Sciatic nerve (tissue), 2 donors: ENCODE measurements around the gene OPCML. TPM values are rescaled to one million over a fixed set of nuclear protein-coding genes. Genes with fewer than 3 reads are reported as not detected.

Experiments used
- ATAC-seq: fragments of 200-7000 bp; cut with Tn5 transposase; one replicate; pipeline ENCODE4 v1.9.1; 2020; ENCODE audit warnings: mild to moderate bottlenecking, moderate library complexity
- DNase-seq: peaks from one replicate; pipeline ENCODE4 v3.0.0-alpha.2; 2020; ENCODE audit warnings: low spot score
- intact Hi-C: fragments of 100-400 bp; cut with DNase I; formaldehyde crosslinking; loops from one replicate; pipeline ENCODE4 v1.14.2; 2022
- total RNA-seq: library from RNA; stranded (reverse); fragmentation: NEBNext Ultra II Directional; extraction: Animal tissue kit (Norgen Biotek cat#: 25700); gene quantifications from one replicate; pipeline ENCODE4 v1.2.1, GENCODE V29; 2021
- donor health status: DM: no; HTN: no; CAD: no.
- donor health status: DM: no; HTN: no; CAD: no.

The OPCML gene
- total RNA-seq, 1 donor from 2014 or later, result 4.5 TPM

DNA sequence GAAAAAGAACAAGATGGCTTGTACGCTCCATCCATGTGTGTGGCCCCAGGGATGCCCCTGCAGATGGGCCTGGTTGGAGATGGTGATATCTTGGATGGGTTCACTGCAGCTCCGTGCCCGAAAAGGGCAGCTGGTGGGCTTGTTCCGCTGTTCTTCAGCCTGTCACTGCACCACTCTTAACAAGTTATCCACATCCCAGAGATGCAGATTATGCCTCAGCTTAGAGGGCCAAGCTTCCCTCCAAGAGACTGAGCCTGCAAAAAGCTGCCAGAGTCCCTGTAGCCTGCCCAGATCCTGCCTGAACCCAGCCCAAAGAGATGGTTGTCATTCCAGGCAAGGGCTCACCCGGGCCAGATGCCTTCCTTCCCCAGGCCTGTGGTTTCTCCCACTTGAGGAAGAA is 308.0 kb downstream of the OPCML start:
- DNase-seq (no peak), ATAC-seq (no peak)
- intact Hi-C loops, result no loop called here

DNA sequence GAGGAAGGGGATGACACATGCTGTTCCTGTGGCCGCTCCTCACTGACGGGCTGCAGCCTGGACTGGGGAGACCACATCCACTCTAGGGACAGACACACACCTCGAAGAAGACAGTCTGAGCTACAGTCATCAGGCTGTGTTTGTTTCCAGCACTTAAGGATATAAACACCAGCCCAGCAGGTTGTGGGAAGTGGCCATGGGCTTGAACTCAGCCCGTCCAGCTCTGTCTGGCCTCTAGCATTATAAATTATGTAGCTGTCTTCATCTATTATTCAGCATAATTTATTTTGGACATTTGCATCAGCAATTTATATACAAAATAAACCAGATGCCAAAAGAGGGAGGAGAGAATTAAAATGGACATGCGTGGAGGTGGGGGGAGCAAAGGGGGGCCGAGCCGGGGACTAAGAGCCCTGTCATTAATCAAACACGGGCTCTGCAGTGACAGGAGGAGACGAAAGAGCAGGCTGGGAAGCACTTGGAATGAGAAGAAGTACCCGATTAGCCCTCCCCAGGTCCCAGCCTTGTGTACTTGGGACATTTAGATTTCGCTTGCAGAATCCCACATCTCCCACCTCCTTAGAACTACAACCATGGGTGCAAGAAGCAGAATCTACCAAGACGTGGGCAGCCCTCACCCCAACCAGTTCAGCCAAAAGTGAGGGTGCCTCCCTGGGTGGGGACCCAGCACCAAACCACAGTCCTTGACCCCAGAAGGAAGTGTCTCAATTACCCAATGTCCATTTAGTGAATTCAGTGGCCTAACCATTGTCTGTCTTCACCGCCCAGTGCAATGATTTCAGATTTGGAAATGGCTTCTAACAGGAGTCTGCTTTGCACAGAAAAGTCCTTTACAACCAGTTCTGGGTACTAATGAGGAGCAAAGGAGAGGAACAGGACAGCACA is 309.6 kb downstream of the OPCML start:
- no peak for ATAC-seq
- intact Hi-C loops, result no loop called here
- no peak for DNase-seq

DNA sequence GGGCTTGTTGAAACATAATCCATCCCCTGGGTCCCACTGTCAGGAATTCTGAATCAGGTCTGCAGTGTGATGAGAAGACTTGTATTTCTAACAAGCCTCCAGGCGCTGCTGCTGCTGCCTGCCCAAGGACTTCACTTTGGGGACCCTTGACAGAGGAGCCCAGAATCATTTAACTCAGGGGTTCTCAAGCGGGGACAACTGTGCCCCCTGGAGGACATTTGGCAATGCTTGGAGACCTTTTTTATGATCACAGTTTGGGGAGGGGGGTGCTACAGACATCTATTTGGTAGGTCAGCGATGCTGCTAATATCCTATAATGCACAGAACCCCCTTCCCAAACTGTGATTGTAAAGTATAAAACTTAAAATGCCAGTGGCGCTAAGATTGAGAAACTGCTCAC is 312.8 kb downstream of the OPCML start:
- DNase-seq (no peak), ATAC-seq (no peak)
- intact Hi-C loops, result no loop called here

DNA sequence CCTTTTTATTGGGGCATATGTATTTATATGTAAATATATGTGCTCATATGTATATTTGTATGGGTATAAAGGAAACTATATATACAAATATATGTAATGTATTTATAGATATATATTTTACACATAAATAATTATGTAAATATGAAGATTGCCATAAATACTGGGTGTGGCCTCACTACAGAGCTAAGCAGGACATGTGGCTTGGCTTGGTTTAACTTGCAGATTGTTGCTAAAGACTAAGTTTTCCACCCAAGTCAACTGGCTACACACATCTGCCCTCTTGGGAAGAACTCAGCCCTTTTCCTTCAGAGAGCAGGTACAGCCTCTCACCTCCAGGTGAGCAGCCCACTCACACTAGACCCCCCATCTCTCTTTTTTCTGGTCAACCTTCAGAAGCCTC is 315.5 kb downstream of the OPCML start:
- ATAC-seq (no peak), DNase-seq (no peak)
- intact Hi-C loops, result no loop called here

DNA sequence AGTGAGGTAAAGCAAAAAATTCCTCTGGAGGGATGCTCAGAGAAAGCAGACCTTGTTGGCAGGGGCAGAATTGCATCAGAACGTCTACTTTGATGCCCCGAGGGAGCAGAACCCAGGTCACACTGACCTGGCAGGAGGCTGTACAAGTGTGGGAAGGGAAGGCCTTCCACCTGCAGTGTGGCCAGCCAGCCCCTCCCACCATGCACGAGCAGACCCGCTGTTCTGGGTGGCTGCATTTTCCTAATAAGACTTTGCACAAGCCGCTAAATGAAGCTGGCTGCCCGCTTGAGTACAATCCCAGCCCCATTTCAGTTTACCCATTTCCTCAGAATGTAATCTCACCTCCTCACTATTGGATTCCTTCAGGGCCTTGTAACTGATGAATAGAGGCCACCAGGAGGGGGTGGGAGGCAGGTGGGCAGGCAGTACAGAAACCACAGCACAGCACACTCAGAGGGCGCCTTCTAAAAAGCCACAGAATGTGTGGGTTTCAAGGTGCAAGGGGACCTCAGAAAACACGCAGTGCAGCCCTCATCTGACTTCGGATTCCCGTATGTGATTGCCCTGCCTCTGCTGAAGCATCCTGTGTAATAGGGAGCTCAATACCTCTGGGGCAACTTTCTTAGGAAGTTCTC is 316.6 kb downstream of the OPCML start:
- no peak for DNase-seq
- ATAC-seq, result no peak
- intact Hi-C loops, result no loop called here

DNA sequence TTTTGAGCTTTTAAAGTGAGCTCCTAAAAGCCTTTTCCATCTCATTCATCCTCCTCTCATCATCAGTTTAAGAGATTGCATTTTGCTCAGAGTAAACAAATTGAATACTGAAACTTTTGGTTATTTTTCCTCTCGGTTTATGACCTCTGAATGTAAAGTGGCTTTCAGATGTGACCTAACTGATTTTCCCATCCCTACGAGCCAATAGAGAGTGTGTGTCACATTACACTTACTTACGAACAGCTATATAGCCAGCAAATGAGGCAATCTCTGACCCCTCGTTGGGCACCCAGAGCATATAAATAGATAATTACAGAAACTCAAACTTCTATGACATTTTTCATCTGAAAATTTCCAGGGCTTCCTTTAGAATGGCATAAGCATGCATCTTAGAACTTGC is 317.7 kb downstream of the OPCML start:
- ATAC-seq (no peak), DNase-seq (no peak)
- intact Hi-C loops, result no loop called here

DNA sequence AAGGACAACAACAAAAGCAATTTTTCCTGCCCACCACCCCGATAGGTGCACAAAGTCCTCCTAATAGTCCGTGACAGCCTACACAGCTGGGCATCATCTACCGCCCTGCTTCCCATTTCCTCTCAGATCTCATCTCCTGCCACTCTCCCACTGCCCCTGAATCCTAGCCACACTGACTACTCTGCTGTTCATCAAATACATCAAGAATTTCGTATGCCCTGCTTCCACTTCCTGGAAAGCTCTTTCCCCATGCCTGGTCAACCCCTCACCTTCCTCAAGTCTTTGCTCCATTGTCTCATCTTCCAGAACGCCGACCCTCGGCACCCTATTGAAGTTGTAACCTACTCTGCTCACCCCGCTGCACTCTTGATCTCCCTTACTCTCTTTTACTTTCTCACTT is 320.1 kb downstream of the OPCML start:
- DNase-seq (no peak), ATAC-seq (no peak)
- intact Hi-C loops, result no loop called here

DNA sequence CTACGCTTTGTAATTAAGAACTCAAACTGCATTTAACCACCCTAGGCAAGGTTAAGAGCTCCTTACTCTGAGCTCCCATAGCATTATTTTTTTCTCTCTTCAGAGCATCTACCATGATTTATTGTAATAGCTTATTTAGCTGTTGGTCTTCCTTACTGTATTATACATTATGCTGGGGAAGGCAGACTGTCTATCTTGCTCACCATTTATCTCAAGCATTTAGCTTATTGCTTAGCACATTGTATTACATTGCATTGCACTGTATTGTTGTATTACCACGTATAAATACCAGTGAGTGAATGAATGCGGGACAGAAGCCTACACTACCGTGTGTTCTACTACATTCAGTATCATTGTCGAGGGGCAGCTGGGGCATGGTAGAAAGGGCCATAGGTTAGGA is 324.3 kb downstream of the OPCML start:
- no peak for DNase-seq
- intact Hi-C loops, result no loop called here
- ATAC-seq, result no peak

DNA sequence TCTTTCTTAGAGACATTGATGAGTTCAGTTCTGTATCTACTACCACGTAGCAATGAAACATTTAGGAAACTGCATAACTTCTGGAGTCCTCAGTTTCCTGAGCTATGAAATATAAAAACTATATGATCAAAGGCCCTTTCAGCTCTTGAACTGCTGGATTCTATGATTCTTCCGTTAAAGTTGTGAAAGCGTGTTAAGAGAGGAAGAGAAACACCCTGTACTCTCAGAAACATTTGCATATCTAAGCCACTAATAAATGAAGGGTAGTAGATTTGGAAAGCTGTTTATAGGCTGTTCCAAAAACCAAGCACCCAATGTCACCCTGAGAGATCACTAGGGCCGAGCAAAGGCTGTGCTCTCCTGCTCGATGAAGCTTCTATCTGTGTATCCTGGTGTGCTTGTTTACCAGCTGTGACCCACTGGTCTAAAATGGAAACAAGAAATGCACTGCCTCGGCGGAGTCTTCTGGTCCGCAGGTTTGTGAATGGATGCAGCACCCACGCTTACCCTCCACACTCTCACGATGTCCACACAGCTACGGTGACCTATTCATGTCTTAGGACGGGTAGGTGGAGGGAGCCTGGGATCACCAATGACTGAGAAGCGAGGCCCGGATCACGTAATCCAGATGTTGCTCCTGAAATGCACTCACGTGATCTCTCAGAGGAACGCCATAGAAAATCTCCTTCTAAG is 325.8 kb downstream of the OPCML start:
- intact Hi-C loops, result no loop called here
- ATAC-seq (no peak), DNase-seq (no peak)

DNA sequence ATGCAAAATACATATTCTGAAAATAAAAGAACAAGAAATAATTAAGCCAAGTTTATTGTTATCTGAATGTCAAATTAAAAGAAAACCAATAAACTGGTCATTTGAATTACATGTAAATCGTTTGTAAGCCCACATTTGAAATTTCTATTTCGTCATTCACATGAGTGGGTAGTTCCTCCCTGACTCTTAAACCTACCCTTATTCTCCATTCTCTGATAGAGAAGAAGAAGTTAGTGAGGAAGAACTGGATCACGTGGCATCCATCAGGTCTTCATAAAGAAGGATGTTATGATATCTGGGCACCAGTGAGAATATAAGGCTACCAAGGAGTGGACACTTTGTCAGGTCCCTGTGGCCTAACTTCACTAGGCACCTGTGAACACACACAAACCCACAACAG is 328.1 kb downstream of the OPCML start:
- DNase-seq (no peak), ATAC-seq (no peak)
- intact Hi-C loops, result no loop called here

DNA sequence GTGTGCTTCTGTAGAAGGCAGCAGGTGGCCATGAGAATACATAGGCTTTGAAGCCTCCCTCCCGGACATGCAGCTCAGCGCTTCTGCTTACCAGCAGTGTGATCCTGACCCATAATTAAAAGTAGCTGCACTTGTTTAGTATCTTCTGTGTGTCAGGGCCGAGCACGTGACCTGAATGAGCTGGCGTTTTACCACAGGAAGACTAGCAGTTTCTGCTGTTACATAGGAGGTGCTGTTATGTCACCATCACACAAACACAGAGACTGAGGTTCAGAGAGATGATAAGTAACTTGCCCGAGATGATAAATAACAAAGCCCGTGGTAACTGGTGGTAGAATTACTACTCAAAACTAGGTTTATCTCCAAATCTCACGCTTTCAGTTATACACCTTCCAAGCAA is 329.5 kb downstream of the OPCML start:
- intact Hi-C loops, result no loop called here
- ATAC-seq, result no peak
- no peak for DNase-seq

DNA sequence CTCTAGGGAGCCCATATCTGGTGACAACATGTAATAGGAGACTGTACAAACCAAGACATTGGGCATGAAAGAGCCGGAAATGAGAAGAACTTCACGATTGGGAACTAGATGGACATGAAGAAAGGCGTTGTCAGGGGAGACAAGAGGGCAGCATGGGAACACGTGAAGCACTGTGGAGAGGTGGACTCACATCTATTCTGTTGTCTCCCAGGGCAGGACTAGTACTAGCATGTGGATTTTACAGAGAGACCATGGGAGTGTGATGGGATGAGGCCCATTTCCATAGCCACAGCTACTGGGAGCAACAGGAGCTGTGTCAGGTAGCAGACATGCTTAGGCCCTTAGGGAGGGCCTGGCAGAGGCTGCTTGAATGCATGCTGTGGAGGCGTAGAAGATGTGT is 333.9 kb downstream of the OPCML start:
- intact Hi-C loops, result no loop called here
- ATAC-seq (no peak), DNase-seq (no peak)

DNA sequence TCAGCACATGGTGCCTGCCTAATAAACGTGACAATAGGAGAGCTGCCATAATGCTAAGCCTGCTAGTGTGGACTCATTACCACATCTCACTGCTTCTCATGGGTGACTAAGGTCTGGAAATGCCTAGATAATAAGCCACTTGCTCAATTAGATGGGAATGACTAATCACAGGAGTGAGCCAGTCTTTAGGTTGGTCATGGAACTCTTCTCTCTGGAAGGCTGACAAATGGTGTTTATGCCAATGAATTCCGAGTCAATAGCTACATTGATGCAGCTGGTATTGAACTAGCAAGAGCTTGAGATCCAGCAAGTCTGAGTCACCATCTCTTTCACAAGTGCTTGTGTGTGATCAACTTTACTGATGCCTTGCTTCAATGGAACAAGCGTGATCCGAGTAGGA is 334.9 kb downstream of the OPCML start:
- ATAC-seq, result no peak
- DNase-seq, result no peak
- intact Hi-C loops, result no loop called here

DNA sequence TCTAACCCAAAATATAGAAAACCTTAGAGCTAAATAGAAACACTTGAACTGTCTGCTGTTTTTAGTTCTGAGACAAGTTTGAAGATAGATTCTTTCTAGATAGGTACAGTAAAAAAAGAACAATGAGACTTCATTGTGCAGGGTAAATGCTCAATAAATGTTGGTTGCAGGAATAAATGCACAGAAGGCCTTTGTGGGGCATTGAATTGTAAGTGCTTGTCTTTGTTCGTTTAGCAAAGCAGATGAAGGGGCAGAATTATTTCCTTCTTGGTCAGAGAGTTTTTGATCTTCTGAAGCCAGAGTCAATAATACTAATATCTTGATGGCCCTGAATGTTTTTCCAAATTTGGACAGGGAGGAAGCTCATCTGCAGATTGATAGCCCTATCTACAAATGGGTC is 340.4 kb downstream of the OPCML start:
- DNase-seq (no peak), ATAC-seq (no peak)
- intact Hi-C loops, result no loop called here

DNA sequence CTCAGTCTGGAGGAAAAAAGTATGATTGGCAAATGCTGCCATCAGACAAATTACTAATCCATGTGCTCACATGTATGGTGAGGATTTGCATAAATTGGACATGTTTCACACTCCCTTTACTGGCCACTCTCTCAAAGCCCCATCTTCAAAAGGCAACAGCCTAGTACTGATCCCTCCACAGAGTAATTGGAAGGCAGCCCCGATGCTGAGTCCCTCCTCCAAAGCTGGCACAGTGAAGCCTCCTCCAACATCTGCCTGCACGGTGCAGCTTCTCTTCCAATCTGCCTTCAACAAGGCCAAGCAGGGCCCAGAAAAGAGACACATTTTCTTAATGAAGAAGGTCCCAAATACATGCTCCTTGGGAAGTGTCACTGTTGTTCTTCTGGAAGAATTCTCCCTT is 350.6 kb downstream of the OPCML start:
- DNase-seq (no peak), ATAC-seq (no peak)
- intact Hi-C loops, result no loop called here

DNA sequence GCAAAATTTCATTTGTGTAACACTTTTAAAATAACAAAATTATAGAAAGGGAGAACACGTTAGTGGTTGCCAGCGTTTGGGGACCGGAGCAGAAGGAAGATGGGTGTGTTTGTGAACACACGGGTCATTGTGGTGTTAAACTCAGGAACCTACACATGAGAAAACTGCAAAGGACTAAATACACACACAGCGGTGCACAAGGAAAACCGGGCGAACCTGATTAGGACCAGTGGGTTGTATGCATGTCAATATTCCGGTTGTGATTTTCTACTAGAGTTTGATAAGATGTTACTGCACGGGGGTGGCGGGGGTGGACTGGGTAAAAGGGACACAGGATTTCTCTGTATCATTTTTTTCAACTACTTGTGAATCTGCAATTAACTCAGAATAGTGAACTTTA is 351.2 kb downstream of the OPCML start:
- DNase-seq (no peak), ATAC-seq (no peak)
- intact Hi-C loops, result no loop called here

DNA sequence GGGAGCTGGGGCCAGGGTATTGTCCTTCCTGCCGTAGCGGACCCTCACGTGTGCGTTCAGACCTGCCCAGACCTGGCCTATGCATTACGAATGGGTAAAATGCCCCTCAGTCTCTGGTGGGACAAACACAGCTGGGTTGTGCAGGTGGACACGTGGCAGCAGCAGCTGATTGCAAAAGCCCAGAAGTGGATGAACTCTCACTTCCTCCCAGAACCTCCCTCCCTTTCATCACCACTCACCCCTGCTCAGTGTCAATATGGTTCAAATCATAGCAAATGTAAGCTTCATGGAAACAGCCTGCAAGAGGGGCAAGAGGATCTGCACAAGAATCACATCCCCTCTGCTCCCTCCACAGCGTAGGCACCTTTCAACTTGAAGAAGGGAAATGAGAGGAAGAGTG is 352.1 kb downstream of the OPCML start:
- ATAC-seq, result no peak
- DNase-seq, result no peak
- intact Hi-C loops, result no loop called here

DNA sequence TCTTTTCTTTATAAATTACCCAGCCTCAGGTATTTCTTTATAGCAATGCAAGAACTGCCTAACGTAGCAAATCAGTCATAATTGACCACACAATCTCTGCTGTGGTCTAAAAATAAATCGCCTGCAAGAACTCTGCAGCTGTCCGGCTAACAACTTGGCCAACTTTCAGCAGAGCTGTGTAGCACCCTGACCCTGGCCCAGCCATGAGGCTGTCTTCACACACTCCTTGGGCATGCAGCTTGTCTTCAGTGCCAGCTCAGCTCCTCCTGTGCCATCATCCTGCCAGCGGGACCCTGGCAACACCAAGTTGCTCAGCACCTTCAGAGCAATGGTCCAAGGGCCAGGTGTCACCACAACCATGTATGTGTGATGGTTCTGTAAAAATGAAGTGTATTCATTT is 355.6 kb downstream of the OPCML start:
- DNase-seq (no peak), ATAC-seq (no peak)
- intact Hi-C loops, result no loop called here

DNA sequence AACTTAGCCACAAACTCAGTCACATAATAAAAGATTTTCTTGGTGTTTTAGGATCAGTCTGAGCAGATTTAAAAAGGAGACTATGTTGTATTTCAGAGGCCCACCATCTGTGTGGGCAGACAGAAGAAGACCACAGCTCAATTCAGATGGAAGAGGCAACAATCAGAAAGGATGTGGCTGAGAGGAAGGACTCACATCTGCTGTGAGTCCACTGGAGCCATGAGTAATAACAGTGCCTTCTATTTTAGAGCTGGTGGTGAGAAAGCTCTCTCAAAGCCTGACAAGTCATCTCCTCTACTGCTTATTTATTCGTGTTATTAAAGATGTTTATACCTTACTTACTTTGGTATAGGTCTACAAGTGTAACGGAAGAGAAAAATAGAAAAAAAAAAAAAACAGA is 357.2 kb downstream of the OPCML start:
- no peak for ATAC-seq
- intact Hi-C loops, result no loop called here

DNA sequence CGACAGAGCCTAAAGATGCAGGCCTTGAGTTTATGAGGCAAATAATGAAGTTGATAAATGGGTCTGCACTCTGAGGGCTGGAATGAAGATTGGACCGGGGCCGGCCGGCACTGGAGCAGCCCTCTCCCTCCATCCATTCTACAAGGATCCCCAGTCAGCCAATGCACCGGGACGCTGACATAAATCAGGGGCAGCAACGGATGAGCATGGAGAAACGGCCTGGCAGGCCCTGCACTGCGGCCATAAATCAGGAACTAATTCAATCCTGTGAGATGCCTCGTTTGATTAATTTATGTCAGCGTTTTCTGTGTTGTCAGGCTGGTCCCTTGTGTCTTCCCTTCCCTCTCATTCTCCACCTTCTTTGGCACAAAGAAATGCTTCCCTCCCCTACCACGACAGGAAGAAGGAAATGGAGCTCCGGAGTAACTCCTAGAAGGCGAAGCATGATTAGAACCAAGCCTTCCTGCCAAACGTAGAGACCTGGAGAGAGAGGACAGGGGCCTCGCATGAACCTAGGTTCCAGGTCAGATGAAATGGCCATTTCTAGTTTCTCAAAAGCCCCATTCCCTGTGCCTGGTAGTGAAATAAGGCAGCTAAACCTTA is 358.4 kb downstream of the OPCML start:
- ATAC-seq (no peak), DNase-seq (no peak)
- intact Hi-C loops, result no loop called here

More for the DNA sequence above, 357.2 kb downstream of the OPCML start:
- DNase-seq, result no peak
